ENCODE data around the gene SMIM21.

The SMIM21 gene

GRCh38 chr18:75427603-75428002, at the start of gene SMIM21:
Gene SMIM21, minus strand, starts transcription at chr18:75427703. Its CDS starts 140 bp downstream, at chr18:75427563.
- no peak for DNase-seq (ENCODE audit: low spot score)

GRCh38 chr18:75475228-75475627, 47.7 kb upstream of the SMIM21 start:
- no peak for DNase-seq (ENCODE audit: low spot score)

GRCh38 chr18:75474332-75474731, 46.8 kb upstream of the SMIM21 start:
- no peak for DNase-seq (ENCODE audit: low spot score)

- no peak for DNase-seq (ENCODE audit: low spot score)
Observed at GRCh38 chr18:75473316-75473715, 45.8 kb upstream of the SMIM21 start.

- DNase-seq (ENCODE audit: low spot score) = no peak
Observed at GRCh38 chr18:75472906-75473305, 45.4 kb upstream of the SMIM21 start.

- DNase-seq (ENCODE audit: low spot score) = no peak
Observed at GRCh38 chr18:75472396-75472795, 44.9 kb upstream of the SMIM21 start.

- DNase-seq (ENCODE audit: low spot score) = no peak
Observed at GRCh38 chr18:75471850-75472249, 44.3 kb upstream of the SMIM21 start.

GRCh38 chr18:75467851-75468250, 40.3 kb upstream of the SMIM21 start:
- no peak for DNase-seq (ENCODE audit: low spot score)

- DNase-seq (ENCODE audit: low spot score) = no peak
Observed at GRCh38 chr18:75467281-75467795, 39.8 kb upstream of the SMIM21 start.

GRCh38 chr18:75464356-75464755, 36.9 kb upstream of the SMIM21 start:
- DNase-seq (ENCODE audit: low spot score) = no peak

- no peak for DNase-seq (ENCODE audit: low spot score)
Observed at GRCh38 chr18:75462178-75462832, 34.8 kb upstream of the SMIM21 start.

GRCh38 chr18:75456199-75456631, 28.7 kb upstream of the SMIM21 start:
- DNase-seq (ENCODE audit: low spot score) = no peak

- DNase-seq (ENCODE audit: low spot score) = peak; percentile 58
Observed at GRCh38 chr18:75455249-75456198, 28.0 kb upstream of the SMIM21 start.

- no peak for DNase-seq (ENCODE audit: low spot score)
Observed at GRCh38 chr18:75454022-75454795, 26.7 kb upstream of the SMIM21 start.

- no peak for DNase-seq (ENCODE audit: low spot score)
Observed at GRCh38 chr18:75450906-75451305, 23.4 kb upstream of the SMIM21 start.

- no peak for DNase-seq (ENCODE audit: low spot score)
Observed at GRCh38 chr18:75441896-75442295, 14.4 kb upstream of the SMIM21 start.

- DNase-seq (ENCODE audit: low spot score) = no peak
Observed at GRCh38 chr18:75439348-75439747, 11.8 kb upstream of the SMIM21 start.

- no peak for DNase-seq (ENCODE audit: low spot score)
Observed at GRCh38 chr18:75438891-75439290, 11.4 kb upstream of the SMIM21 start.

- DNase-seq (ENCODE audit: low spot score) = no peak
Observed at GRCh38 chr18:75437979-75438378, 10.5 kb upstream of the SMIM21 start.

- DNase-seq (ENCODE audit: low spot score) = peak; percentile 38
Observed at GRCh38 chr18:75433098-75433497, 5.6 kb upstream of the SMIM21 start.

- DNase-seq (ENCODE audit: low spot score) = no peak
Observed at GRCh38 chr18:75429975-75430374, 2.5 kb upstream of the SMIM21 start.

- DNase-seq (ENCODE audit: low spot score) = no peak
Observed at GRCh38 chr18:75428490-75428889, 987 bp upstream of the SMIM21 start.
